Measurements from ENCODE around the gene RAB20. TPM values are rescaled to one million over a fixed set of nuclear protein-coding genes. Genes with fewer than 3 reads are reported as not detected.

The RAB20 gene
- total and polyA plus RNA-seq, 2 experiments from 2014 or later: 14.0 to 22.4 TPM

DNA sequence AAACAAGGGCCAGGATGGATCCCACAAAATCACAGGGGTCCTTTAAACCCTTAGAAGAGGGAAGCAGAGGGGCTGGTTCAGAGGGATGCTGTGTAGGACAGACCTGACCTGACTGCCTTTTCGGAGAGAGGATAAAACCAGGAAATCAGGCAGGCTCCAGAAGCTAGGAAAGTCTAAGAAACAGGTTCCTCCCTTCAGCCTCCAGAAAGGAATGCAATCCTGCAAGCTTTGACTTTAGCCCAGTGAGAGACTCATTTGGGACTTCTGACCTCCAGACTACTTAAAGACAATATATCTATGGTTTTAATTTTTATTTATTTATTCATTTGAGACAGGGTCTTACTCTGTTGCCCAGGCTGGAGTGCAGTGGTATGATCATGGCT is 5.3 kb downstream of the RAB20 start:
- Histone ChIP-seq H3K4me1 (ENCODE audit: low read depth) (peaks cover 16% of the 10 kb centered on the region), H3K36me3 (no peaks in the 10 kb centered on the region), H3K4me3 (no peak overlapping the region), H3K27me3 (no peaks in the 10 kb centered on the region), H3K9me3 (ENCODE audit: low read depth) (no peaks in the 10 kb centered on the region), H3K27ac (no peak overlapping the region)
- TF ChIP-seq, protein P1, sequence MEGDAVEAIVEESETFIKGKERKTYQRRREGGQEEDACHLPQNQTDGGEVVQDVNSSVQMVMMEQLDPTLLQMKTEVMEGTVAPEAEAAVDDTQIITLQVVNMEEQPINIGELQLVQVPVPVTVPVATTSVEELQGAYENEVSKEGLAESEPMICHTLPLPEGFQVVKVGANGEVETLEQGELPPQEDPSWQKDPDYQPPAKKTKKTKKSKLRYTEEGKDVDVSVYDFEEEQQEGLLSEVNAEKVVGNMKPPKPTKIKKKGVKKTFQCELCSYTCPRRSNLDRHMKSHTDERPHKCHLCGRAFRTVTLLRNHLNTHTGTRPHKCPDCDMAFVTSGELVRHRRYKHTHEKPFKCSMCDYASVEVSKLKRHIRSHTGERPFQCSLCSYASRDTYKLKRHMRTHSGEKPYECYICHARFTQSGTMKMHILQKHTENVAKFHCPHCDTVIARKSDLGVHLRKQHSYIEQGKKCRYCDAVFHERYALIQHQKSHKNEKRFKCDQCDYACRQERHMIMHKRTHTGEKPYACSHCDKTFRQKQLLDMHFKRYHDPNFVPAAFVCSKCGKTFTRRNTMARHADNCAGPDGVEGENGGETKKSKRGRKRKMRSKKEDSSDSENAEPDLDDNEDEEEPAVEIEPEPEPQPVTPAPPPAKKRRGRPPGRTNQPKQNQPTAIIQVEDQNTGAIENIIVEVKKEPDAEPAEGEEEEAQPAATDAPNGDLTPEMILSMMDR (IDR thresholded peaks at IDR 0.05; ENCODE audit: low read depth, low read length): no peak
- no peak for DNase-seq (ENCODE audit: low read depth in 1 of 2, low spot score in 1 of 2)

DNA sequence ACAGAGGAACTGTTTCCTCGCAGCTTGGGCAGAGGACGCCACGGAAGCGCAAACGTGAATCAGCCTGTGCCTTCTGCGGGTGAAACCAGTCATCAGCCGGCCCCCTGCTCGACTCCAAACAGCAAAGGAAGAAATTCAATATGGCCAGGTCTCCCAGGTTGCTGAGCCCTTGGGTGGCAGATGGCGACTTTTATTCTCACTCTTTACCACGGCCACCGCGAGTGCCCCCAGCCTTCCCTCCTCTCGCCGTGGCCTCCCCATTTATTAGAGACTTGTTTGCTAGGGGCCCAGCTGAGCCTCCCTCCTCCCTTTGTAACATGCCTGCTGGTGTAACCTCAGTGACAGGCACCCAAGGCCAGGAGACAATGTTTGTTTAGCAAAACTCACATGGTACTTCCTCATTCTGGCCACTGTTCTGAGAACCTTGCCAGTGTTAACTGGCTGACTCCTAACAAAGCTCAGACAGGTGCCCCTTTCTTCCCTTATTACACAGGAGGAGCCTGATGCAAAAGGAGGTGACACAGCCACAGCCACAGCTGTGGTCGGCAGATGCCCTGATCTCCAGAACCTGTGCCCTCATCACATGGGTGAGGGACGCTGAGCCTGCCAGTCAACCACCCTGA is 5.8 kb downstream of the RAB20 start:
- no peak for DNase-seq (ENCODE audit: low read depth in 1 of 2, low spot score in 1 of 2)
- TF ChIP-seq, protein P1 (IDR thresholded peaks at IDR 0.05; ENCODE audit: low read depth, low read length): no peak

DNA sequence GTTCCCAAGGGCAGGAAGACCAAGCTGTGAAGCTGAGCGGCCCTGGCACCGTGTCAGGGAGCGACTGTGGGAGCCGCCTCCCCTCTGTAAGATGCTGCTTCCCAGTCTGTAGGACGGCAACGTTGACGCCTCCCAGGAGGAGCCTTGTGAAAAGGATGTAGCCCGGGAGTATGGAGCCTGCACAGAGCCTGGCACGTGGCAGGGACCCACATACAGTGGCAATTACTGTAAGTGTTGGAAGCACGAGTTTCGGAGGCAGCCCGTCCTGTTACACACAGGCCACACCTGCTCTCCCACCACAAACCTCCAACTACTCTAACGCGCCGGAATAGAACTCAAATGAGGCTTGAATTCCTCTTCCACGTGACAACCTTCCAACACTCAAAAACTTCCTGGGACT is 6.6 kb downstream of the RAB20 start:
- H3K4me1 ChIP-seq (ENCODE audit: low read depth): peaks cover 15% of the 10 kb centered on the region
- no peaks in the 10 kb centered on the region for H3K27me3 ChIP-seq
- TF ChIP-seq, protein P1 (IDR thresholded peaks at IDR 0.05; ENCODE audit: low read depth, low read length): no peak
- H3K9me3 ChIP-seq (ENCODE audit: low read depth): no peaks in the 10 kb centered on the region
- no peak overlapping the region for H3K27ac ChIP-seq
- H3K4me3 ChIP-seq: no peak overlapping the region
- H3K36me3 ChIP-seq: no peaks in the 10 kb centered on the region
- no peak for DNase-seq (ENCODE audit: low read depth in 1 of 2, low spot score in 1 of 2)

More for the DNA sequence above, 5.8 kb downstream of the RAB20 start:
- no peak overlapping the region for H3K27ac ChIP-seq
- H3K4me1 ChIP-seq (ENCODE audit: low read depth): peaks cover 20% of the 10 kb centered on the region
- H3K27me3 ChIP-seq: no peaks in the 10 kb centered on the region
- no peaks in the 10 kb centered on the region for H3K9me3 ChIP-seq (ENCODE audit: low read depth)
- no peaks in the 10 kb centered on the region for H3K36me3 ChIP-seq
- H3K4me3 ChIP-seq: no peak overlapping the region

DNA sequence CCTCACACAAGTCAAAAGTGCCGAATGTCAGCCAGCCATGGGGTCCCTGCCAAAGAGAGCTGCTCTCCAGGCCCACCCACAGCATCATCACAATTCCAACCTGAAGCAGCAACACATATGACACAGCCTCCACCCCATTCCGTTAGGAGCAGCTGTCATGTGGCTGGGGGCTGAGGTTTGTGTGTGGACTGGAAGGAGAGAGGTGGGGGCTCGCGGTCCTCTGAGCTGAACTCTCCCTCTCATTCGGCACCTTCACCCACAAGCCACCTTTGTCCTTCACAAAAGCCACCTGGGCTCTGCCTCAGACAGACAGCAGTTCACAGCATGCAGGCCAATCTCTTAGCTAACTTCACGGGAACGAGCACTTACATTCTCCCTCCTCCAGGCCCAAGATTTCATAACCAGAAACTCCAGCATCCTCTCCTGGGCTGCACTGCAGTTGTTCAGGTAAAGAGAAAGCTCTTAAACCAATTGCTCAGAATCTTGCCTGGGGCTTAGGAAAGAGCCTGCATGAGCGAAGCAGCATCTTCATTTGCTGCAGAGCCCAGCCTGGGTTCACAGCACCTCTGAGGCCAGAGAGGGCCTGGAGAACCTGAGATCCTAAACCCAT is 7.2 kb downstream of the RAB20 start:
- no peak for DNase-seq (ENCODE audit: low read depth in 1 of 2, low spot score in 1 of 2)
- Histone ChIP-seq H3K27ac (no peak overlapping the region), H3K27me3 (no peaks in the 10 kb centered on the region), H3K36me3 (no peaks in the 10 kb centered on the region), H3K9me3 (ENCODE audit: low read depth) (no peaks in the 10 kb centered on the region), H3K4me3 (no peak overlapping the region), H3K4me1 (ENCODE audit: low read depth) (peaks cover 17% of the 10 kb centered on the region)
- TF ChIP-seq, protein P1 (IDR thresholded peaks at IDR 0.05; ENCODE audit: low read depth, low read length): no peak

DNA sequence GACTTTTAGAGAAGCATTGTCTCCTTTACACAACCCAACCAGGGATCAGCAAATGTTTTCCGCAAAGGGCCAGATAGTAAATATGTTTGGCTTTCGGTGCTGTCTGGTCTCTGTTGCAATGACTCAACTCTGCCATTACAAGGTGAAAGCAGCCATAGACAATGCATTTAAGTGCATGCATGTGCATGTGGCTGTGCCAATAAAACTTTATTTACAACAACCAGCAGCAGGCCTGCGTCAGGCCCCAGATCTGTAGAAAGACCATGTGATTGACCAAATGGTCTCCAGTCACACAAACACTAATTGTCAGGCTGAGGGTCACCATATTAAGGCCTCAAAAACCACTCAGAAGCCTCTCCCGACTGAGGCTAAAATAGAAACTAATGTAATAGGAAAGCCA is 8.1 kb downstream of the RAB20 start:
- H3K4me1 ChIP-seq (ENCODE audit: low read depth): peaks cover 21% of the 10 kb centered on the region
- H3K4me3 ChIP-seq: no peak overlapping the region
- DNase-seq (ENCODE audit: low read depth in 1 of 2, low spot score in 1 of 2): no peak
- H3K9me3 ChIP-seq (ENCODE audit: low read depth): no peaks in the 10 kb centered on the region
- H3K27me3 ChIP-seq: no peaks in the 10 kb centered on the region
- TF ChIP-seq, protein P1 (IDR thresholded peaks at IDR 0.05; ENCODE audit: low read depth, low read length): no peak
- H3K27ac ChIP-seq: no peak overlapping the region
- H3K36me3 ChIP-seq: no peaks in the 10 kb centered on the region

All from cardiac muscle cell (in vitro differentiated cells and primary cell).